Islet of Langerhans (tissue), 1 donor: ENCODE measurements around the gene HNRNPF.
"Not testable (repeated sequence)": the region's sequence is repeated elsewhere in the genome, so short reads cannot be mapped to it uniquely, and the experiment has no call there.

Source experiments
- FAIRE-seq: peaks from one replicate; lab custom pipeline; 2011; peaks lifted over from hg19 to GRCh38; lab: Jason Lieb, UNC

Gene HNRNPF

DNA sequence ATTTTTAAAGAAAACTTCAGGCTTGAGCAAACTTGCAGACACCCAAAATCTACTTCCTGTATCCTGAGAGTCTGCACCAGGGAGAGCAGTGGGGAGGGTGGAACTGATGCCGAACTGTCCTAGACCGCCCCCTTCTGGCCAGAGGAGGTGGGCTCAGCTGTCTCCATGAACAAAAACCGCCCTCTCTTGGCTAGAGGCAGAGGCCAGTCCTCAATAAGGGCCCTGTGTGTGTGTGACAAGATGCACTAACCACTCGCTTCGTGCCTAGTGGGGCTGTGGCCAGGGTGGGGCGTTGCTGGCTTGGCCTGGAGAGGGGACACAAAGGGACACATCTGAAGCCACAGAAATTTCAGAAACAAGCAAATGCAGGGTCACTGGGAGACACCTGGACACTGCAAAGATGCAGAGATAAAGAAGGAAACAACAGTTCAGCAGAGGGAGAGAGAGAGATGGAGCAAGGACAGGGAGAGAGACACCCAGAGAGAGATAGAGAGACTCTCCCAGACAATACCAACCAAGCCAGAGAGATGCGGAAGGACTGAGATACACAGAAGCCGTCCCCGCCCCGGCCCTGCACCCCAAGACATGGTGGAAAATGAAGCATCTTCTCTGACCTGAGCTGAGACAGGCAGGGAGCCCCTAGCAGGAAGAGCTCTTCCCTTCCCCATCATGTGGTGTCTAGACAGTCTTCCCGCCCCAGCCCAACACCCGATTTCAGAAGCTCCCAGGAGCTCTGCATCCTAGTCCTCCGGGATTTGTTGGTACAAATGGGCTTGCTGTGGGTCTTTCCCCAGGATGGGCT, 60.3 kb downstream of the HNRNPF start:
- FAIRE-seq = no peak

DNA sequence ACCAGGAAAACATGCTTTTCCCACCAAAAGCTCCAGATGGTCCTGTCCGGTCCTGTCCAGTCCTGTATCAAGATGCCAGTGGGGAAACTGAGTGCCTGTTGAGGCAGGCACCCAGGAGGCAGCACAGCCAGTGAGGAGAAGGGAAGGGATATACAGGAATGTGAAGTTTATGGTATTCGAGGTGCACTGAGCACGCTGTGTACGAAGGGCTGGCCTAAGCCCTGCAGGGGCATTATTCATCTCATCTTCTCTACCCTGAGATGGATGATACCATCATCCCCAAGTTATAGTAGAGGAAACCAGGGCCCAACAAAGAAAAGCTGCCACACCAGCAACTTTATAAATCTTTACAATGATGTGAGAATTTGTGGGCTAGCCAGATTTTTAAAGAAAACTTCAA, 61.0 kb downstream of the HNRNPF start:
- no peak for FAIRE-seq

DNA sequence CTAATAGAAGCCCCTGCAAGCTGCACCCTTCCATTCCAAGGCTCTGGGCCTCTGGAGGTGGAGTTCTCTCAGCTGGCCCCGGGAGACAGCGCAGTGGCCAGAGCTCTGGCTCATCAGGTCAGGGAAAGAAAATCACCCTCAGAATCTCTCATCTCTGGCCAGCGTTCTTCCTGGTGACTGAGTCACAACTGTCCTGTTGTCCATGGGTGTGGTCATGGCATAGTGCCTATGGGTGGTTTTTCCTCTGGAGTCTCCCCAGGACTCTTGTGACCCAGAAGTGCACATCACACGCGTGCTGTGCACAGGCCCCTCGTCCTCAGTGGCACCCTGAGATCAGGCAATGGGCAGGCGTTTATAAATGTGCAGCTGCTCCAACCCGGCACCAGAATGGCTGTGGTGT, 64.9 kb downstream of the HNRNPF start:
- no peak for FAIRE-seq

DNA sequence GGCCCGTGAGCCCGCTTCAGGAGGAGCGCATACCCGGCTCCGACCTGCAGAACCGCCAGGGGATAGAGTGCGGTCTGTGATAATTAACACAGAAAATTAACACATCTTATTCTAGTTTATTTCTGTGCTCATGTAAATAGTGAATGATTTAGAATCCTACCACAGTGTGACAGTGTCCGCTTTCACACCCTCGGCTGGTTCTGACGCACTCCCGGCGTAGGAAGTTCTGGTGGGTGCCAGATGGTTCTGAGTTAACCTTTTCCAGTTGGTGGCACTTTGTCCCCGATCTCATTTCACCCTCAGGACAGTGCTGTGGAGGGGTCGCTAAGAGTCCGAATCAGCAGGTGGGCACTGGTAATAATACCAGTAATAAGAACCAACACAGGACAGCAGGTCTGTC, 65.9 kb downstream of the HNRNPF start:
- no peak for FAIRE-seq

DNA sequence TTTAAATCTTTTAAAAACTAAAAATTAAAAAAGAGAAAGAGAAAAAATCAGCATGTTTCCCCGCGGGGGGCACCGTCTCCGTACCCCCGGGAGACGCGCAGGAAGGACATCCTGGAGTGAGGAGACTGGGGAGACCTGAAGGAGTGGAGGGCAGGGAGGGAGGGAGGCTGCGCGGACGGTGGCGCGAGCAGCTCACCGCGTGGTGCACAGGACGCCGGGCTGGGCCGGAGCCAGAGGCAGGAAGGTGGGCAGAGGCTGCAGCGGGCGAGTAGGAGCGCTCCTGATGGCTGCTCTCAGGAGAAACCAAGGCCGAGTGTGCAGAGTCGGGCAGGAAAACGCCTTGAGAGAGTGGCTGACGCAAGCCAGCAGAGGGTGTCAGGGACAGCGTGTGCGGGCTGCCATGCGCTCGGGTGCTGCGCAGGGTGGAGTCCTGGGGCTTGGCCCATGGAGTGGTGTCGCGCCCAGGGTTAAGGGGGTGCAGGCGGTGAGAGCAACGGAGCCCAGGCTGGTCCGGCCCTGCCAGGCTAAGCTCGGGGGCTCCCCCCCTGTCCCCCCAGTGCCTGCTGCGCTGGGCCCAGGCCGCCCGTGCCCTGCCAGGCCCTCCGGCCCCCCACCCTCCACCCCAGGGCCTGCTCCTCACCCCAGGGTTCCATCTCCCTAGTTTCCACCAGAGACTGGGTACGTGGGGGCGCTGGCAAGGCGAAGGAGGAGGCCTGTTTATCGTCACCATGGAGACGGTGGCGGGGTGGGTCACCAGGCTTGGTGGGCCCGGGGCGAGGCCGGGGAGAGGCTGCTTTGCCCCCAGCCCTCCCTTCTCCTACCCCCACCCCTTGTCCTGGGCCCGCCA, 66.5 kb downstream of the HNRNPF start:
- no peak for FAIRE-seq

DNA sequence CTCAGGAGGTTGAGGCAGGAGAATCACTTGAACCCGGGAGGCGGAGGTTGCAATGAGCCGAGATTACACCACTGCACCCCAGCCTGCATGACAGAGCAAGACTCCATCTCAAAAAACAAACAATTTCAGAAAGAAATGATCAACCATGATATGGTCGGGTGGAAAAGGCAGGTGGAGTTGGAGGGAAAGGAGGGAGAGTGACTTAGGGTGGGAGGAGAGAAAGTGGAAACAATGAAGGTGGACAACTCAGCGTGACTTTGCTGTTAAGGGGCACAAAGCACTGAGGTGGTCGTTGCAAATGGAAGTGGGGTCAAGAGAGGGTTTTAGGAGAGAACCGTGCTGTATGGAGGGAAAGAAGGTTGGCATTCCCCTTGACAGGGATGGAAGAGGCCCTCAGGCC, 67.5 kb downstream of the HNRNPF start:
- no peak for FAIRE-seq

DNA sequence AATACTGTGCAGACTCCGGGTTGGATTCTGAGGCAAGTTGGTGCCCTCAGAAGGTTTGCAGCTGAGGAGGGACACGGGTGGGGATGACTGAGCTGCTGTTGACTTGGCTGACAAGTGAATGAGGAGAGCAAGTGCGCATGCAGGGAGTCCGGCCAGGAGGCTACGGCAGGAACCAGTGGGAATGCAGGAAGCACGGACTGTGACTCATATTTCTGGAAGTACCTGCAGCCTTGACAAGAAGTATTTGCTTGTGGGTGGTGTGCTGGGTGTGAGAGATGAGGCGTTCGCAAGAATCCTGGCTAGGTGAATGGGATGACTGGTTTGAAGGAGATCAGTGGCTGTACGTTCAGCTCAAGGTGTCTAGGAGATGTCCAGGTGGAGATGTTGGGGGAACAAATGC, 68.4 kb downstream of the HNRNPF start:
- FAIRE-seq = no peak

DNA sequence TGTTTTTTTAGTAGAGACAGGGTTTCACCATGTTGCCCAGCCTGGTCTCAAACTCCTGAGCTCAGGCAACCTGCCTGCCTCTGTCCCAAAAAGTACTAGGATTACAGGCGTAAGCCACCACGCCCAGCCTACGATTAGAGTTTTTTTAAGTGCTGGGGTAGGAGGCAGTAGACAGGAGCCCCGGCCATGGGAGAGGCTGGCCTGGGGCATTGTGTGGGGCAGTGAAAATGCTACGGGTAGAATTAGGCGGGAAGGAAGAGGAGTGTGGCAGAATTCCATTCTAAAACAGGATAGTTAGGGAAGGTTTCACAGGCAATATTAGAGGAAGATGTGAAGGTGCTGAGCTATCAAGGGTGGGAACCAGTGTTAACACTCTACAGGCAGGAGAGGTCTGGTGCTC, 68.9 kb downstream of the HNRNPF start:
- FAIRE-seq = no peak

DNA sequence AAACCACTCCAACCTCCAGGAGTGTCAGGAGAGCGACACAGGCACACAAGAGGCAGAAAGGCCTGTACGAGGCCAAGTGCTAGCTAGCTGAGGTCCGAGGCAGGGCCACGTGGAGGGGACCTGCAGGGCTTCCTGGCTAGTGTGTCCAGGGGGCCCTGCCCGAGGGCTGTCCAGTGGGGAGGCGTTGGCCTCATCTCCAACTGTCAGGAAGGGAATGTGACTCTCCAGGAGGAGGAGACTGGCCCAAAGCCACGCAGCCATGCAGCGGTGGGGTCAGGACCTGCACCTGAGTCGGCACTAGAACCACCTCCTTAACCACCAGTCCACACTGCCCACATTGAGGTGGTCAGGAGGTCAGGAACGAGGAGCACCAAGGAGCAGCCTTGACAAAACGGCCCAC, 69.8 kb downstream of the HNRNPF start:
- FAIRE-seq = no peak

DNA sequence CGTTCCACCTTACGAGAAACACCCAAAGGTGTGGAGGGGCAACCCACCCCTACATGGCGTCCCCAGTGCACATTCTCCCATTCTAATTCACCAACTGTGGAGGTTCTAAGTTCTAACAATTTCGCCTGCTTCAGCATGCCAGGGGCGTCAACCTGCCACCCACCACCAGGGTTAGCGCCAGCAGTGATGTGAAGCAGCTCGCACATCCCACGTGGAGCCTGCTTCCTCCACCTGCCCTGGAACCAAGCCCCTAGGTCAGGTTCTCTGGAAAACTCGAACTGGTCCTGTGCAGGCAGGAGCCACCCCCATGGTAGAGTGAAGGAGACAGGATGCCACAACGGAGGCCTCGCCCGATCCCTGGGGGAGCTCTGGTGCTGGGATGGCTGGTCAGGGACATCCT, 70.9 kb downstream of the HNRNPF start:
- no peak for FAIRE-seq

DNA sequence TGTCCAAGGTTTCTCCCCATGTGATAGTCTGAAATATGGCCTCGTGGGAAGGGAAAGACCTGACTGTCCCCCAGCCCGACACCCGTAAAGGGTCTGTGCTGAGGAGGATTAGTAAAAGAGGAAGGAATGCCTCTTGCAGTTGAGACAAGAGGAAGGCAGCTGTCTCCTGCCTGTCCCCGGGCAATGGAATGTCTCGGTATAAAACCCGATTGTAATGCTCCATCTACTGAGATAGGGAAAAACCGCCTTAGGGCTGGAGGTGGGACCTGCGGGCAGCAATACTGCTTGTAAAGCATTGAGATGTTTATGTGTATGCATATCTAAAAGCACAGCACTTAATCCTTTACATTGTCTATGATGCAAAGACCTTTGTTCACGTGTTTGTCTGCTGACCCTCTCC, 71.5 kb downstream of the HNRNPF start:
- FAIRE-seq = not testable (repeated sequence)

DNA sequence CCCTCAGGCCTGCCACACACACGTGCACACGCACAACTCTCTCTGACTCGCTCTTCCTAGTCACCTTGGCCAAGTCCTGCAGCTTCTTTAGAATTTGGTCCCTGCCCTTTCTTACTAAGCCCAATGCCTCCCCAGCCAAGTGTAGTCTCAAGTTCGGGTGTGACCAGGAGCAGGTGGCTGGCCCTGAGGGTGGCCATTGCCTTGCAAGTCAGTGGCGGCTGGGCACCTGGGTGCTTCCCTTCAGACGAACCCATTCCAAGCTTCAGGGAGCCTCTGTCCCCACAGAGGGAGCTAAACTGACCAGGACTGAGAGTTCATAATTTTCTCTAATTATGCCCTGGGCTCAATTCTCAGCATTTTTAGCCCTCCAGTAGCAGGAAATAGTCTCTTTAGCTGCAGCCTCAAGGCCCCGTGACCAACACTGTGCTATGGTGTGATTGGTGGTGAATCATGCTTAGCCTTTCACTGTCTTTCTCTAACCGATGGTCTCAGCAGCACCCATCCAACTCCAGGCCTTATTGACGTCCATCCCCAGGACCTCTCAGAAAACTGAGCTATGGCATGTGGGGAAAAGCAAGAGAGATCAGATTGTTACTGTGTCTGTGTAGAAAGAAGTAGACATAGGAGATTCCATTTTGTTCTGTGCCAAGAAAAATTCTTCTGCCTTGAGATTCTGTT, 72.2 kb downstream of the HNRNPF start:
- FAIRE-seq = no peak

DNA sequence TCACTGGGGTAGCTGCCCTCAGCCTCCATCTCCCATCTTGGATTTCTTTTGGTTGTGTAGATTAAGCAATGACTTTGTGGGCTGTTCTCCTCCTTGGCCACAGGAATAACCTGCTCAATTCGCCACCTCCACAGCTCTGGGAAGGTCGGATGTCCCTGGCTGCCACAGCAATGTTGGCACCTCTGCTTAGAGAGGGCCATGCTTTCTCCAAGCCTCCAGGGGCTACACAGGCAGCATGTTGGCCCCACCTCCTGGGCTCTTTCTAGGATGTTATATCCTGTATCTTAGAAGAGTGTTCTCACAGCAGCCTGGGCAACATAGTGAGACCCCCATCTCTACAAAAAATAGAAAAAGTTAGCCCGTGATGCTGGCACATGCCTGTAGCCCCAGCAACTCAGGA, 72.9 kb downstream of the HNRNPF start:
- no peak for FAIRE-seq
